Sigmoid colon (tissue), 7 donors: Measurements from ENCODE around the gene ADGRG3. TPM values are rescaled to one million over a fixed set of nuclear protein-coding genes. Genes with fewer than 3 reads are reported as not detected.
A peak's percentile ranks its signal among the peaks of the same experiment; 100 is the strongest.

Experiments used
- DNase-seq: peaks from one replicate; pipeline ENCODE4 v3.0.0-alpha.2; 2019
- H3K27ac ChIP-seq, 4 donors: fragments of 200-600 bp; sonication (generic); one replicate each; pipeline ENCODE4 v1.5.1; 2016 to 2019; ENCODE audit warnings: mild to moderate bottlenecking in 1 of 4
- H3K27me3 ChIP-seq, 3 donors: fragments of 200-600 bp; sonication (generic); one replicate each; pipeline ENCODE4 v1.5.1; 2019; ENCODE audit warnings: mild to moderate bottlenecking in 1 of 3
- H3K36me3 ChIP-seq, 4 donors: fragments of 200-600 bp; sonication (generic); one replicate each; pipeline ENCODE4 v1.5.1; 2016 to 2019
- H3K4me1 ChIP-seq, 4 donors: fragments of 200-600 bp; sonication (generic); one replicate each; pipeline ENCODE4 v1.5.1; 2017 to 2019
- H3K4me3 ChIP-seq, 4 donors: fragments of 200-600 bp; sonication (generic); one replicate each; pipeline ENCODE4 v1.5.1; 2017 to 2019; ENCODE audit warnings: mild to moderate bottlenecking in 2 of 4, moderate library complexity in 1 of 4
- H3K9me3 ChIP-seq, 4 donors: fragments of 200-600 bp in 3 of 4; sonication (generic) in 3 of 4; one replicate each; pipeline versions ENCODE4 v1.5.1 to v1.6.1; 2013 to 2019
- EP300 ChIP-seq, 4 donors: sonication (generic); formaldehyde crosslinking; IDR thresholded peaks; one replicate each; pipeline ENCODE4 v1.6.1; 2017; ENCODE audit warnings: antibody characterized with exemption in 4 of 4
- POLR2A ChIP-seq, 2 donors: fragments of 450-650 bp; IDR thresholded peaks; one replicate each; pipeline ENCODE4 v1.6.1; 2016; ENCODE audit warnings: antibody characterized with exemption in 2 of 2, mild to moderate bottlenecking in 2 of 2, moderate library complexity in 2 of 2
- POLR2AphosphoS5 ChIP-seq, 4 donors: sonication (generic); formaldehyde crosslinking; IDR thresholded peaks; one replicate each; pipeline ENCODE4 v1.6.1; 2017; ENCODE audit warnings: antibody characterized with exemption in 4 of 4
- WGBS, 2 donors: extraction: QIAGEN DNeasy Blood & Tissue Kit; methylation state at CpG; one replicate each; pipeline ENCODE4 v1.1.7; 2013; 5-methylcytosine and 5-hydroxymethylcytosine counted together
- intact Hi-C: fragments of 100-400 bp; cut with DNase I; formaldehyde crosslinking; loops from one replicate; pipeline ENCODE4 v1.15.1; 2023
- polyA plus RNA-seq, 3 donors: library from polyadenylated mRNA; stranded (reverse); fragments of 200-250 nt; gene quantifications; one replicate each; pipeline ENCODE4 v1.2.3, GENCODE V29; 2013
- total RNA-seq, 4 donors: library from RNA; depleted of rRNA; stranded (reverse); fragments of >200 nt; gene quantifications; one replicate each; pipeline ENCODE4 v1.1.0, GENCODE V29; 2016
- TF ChIP-seq, protein P1 (sequence below), 4 experiments: fragments of 450-650 bp in 3 of 4; fragments of 200-600 bp in 1 of 4; IDR thresholded peaks; one replicate each; pipeline ENCODE4 v1.5.1; 2016 to 2019; ENCODE audit warnings: antibody characterized with exemption in 4 of 4, mild to moderate bottlenecking in 3 of 4, moderate library complexity in 2 of 4
- donor health status: healthy with polysubstance abuse.
- donor health status: Bipolar disorder and iron deficiency.
- donor health status: healthy.

Gene ADGRG3
- total and polyA plus RNA-seq, 7 donors: 0.69 to 6.6 (median 3.6) TPM

- WGBS, 2 donors: 62 to 79% methylated on average over 17 of the region's 17 CpGs
- intact Hi-C loops: no loop called here
- Histone ChIP-seq H3K9me3 (no peaks in the 10 kb centered on the region), H3K27me3 (peaks cover 7 to 27% (median 18%) of the 10 kb centered on the region in 3 donors), H3K4me3 (no peak overlapping the region), H3K27ac (no peak overlapping the region), H3K4me1 (peaks cover 0 to 16% (median 11%) of the 10 kb centered on the region in 4 donors), H3K36me3 (no peaks in the 10 kb centered on the region)
- no peak for DNase-seq
- TF ChIP-seq, protein P1, sequence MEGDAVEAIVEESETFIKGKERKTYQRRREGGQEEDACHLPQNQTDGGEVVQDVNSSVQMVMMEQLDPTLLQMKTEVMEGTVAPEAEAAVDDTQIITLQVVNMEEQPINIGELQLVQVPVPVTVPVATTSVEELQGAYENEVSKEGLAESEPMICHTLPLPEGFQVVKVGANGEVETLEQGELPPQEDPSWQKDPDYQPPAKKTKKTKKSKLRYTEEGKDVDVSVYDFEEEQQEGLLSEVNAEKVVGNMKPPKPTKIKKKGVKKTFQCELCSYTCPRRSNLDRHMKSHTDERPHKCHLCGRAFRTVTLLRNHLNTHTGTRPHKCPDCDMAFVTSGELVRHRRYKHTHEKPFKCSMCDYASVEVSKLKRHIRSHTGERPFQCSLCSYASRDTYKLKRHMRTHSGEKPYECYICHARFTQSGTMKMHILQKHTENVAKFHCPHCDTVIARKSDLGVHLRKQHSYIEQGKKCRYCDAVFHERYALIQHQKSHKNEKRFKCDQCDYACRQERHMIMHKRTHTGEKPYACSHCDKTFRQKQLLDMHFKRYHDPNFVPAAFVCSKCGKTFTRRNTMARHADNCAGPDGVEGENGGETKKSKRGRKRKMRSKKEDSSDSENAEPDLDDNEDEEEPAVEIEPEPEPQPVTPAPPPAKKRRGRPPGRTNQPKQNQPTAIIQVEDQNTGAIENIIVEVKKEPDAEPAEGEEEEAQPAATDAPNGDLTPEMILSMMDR (IDR thresholded peaks at IDR 0.05): no peak
- TF ChIP-seq POLR2AphosphoS5 (IDR thresholded peaks at IDR 0.05) (no peak), POLR2A (IDR thresholded peaks at IDR 0.05) (no peak), EP300 (IDR thresholded peaks at IDR 0.05) (no peak)
Measured at GRCh38 chr16:57624806-57625500, 43.2 kb upstream of the ADGRG3 start.

DNA sequence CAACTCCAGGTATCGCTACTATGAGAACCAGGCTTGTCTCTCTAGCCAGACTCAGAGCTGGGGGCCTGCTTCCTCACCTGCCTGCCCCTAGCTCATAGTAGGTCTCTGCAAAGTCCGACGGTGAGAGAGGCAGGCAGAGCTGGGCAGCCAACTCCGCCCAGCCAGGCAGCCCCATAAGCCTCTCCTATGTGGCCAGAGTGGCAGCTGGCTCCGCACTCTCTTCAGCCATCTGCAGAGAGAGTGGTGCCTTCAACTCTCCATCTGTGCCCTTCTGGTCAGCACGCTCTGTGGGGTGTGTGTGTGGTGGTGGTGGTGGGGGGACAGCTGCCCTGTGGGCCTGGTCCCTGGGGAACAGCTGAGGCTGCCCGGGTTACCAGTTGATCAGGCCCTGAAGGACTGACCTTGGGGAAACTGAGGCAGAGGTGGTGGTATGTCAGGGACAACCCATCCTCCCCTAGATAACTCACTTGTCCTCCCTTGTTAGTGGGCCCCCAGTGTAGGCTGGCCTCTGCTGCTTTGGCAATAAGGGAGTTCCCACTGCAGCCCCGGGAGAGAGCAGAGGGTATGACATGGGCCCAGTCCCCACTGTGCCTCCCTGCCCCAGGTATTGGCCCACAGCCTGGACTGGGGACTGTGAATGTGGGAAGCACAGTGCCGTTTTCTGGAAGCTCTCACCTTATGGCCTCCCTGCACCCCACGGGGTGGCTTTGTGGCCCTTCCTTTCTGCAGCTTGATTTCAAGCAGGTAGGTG lies 41.5 kb upstream of the ADGRG3 start:
- DNase-seq: no peak
- Histone ChIP-seq H3K27me3 (peaks cover 7 to 42% (median 22%) of the 10 kb centered on the region in 3 donors), H3K4me3 (no peak overlapping the region), H3K9me3 (no peaks in the 10 kb centered on the region), H3K4me1 (peaks cover 0 to 16% (median 11%) of the 10 kb centered on the region in 4 donors), H3K36me3 (no peaks in the 10 kb centered on the region), H3K27ac (no peak overlapping the region)
- intact Hi-C loops: no loop called here
- TF ChIP-seq POLR2AphosphoS5 (IDR thresholded peaks at IDR 0.05): no peak
- no peak for TF ChIP-seq POLR2A (IDR thresholded peaks at IDR 0.05)
- TF ChIP-seq, protein P1 (IDR thresholded peaks at IDR 0.05): no peak
- TF ChIP-seq EP300 (IDR thresholded peaks at IDR 0.05): no peak
- WGBS, 2 donors: 85 to 88% methylated on average over 10 of the region's 10 CpGs

DNA sequence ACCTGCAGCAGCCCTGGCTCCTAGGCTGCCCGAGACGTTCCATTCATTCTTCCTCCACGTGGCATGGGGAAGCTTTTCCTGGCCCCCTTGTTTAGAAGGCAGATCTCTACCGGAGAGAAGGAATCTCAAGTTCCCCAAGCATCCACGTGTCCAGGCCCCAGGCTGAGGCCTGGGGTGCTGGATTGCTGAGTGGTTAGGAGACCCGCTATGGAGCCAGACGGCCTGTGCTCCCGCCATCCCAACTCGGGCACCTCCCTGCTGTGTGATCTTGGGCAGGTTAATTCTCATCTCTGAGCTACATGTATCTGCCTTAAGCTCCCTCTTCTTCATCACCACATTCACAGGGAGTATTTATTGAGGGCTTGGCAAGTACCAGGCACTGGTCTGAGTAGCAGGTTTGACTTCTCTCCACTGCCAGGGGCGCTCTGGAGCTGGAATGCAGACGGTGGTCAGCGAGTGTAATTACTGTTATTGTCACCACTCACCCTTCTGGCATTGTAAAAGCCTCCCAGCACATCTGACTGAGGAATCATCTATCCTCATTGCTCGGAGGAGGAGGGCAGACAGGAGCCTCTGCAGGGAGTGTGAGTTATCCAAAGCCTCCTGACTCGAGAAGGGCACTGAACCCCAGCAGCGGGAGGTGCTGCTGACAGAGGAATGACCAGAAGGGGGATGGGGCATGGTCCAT lies 40.8 kb upstream of the ADGRG3 start:
- TF ChIP-seq POLR2AphosphoS5 (IDR thresholded peaks at IDR 0.05): no peak
- TF ChIP-seq POLR2A (IDR thresholded peaks at IDR 0.05): no peak
- TF ChIP-seq, protein P1 (IDR thresholded peaks at IDR 0.05): no peak
- TF ChIP-seq EP300 (IDR thresholded peaks at IDR 0.05): no peak
- H3K27ac ChIP-seq: peak overlapping the region in 3 of 4 donors; percentile 1 to 64 (median 60)

GRCh38 chr16:57628008-57628781 lies 39.9 kb upstream of the ADGRG3 start, which contains the start of gene ADGRG1:
TSS of gene ADGRG1 (plus strand) at chr16:57628630. CDS start at chr16:57650288, 21,658 bp downstream.
- TF ChIP-seq, protein P1 (IDR thresholded peaks at IDR 0.05): no peak
- TF ChIP-seq EP300 (IDR thresholded peaks at IDR 0.05): no peak
- TF ChIP-seq POLR2AphosphoS5 (IDR thresholded peaks at IDR 0.05): peak; percentile 29 to 72 (median 64)
- peak in 1 of 2 donors; percentile 32 for TF ChIP-seq POLR2A (IDR thresholded peaks at IDR 0.05)
- 46 to 69% methylated on average over 32 of the region's 32 CpGs for WGBS, 2 donors
- Histone ChIP-seq H3K9me3 (no peaks in the 10 kb centered on the region), H3K27me3 (peaks cover 7 to 47% (median 22%) of the 10 kb centered on the region in 3 donors), H3K27ac (peak within 1 kb of the TSS in 3 of 4 donors; percentile 26 to 64 (median 60)), H3K4me1 (peaks cover 0 to 12% (median 11%) of the 10 kb centered on the region in 4 donors), H3K36me3 (no peaks in the 10 kb centered on the region), H3K4me3 (peak within 1 kb of the TSS; percentile 7 to 27 (median 22))
- intact Hi-C loops: no loop called here
- DNase-seq: peak; percentile 81

More for the DNA sequence above, 40.8 kb upstream of the ADGRG3 start:
- Histone ChIP-seq H3K4me1 (peaks cover 0 to 16% (median 11%) of the 10 kb centered on the region in 4 donors), H3K4me3 (no peak overlapping the region), H3K27me3 (peaks cover 7 to 47% (median 22%) of the 10 kb centered on the region in 3 donors), H3K36me3 (no peaks in the 10 kb centered on the region), H3K9me3 (no peaks in the 10 kb centered on the region)
- intact Hi-C loops: no loop called here
- WGBS, 2 donors: 79 to 83% methylated on average over 15 of the region's 15 CpGs
- no peak for DNase-seq
